HG03521 (cell line): ENCODE data around the gene ZNF638.
"Not testable (repeated sequence)": the region's sequence is repeated elsewhere in the genome, so short reads cannot be mapped to it uniquely, and the experiment has no call there.

Source experiments
- ATAC-seq: cut with Tn5 transposase; IDR thresholded peaks from one replicate; pipeline ENCODE4 v1.9.1; 2021; ENCODE audit warnings: mild to moderate bottlenecking, moderate library complexity; ENCODE audit not compliant: unreplicated experiment

Gene ZNF638

DNA sequence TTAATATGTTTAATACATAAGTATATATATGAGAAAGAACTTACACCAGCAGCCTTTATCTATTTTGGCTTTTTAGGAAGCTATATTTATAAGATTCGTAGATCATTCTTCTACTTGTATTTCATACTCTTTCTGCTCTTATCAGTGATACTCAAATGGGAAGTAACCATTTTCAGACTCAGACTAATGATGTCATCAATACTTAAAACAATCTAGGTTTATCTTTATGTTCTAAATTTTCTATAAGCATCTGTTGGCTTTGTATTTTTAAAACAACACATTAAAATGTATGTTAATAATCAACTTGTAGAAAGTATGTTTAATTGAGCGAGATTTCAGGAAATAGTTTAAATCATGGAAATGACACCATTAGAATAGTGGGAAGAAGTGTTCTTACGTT lies 70.8 kb downstream of the ZNF638 start:
- ATAC-seq = no peak

DNA sequence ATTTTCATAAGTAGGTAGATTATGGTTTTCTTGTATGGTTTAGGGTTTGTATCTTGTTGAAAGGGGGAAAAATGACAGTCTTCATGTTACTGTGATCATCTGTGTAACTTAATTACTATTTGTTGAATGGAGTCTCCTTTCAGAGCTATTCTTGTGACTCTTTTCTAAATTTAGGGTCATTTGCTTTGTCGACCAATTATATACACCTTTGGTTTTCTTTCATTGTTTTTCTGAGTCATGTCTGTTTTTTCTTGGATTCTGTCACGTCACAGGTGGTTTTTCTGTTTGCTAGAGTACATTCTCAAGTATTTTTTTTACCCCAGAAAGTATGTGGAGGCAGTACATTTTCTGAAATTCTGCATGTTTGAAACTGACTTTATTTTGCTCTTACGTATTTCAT lies 78.0 kb downstream of the ZNF638 start:
- ATAC-seq = no peak

DNA sequence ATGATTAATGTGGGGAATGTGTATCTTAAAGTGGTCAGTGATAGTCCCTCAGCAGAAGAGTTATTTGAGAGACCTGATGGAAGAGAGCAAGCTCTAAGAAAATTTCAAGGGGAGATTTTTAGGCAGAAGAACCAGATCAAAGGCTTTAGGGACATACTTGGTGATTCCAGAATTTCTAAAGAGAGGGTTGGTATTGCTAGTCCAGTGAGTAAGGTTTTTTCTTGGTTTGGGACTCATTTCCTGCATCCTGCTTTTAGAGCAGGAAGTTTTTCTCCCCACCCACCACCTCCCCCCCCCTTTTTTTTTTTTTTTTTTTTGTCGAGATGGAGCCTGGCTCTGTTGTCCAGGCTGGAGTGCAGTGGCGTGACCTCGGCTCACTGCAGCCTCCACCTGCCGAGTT lies 79.1 kb downstream of the ZNF638 start:
- ATAC-seq = no peak

DNA sequence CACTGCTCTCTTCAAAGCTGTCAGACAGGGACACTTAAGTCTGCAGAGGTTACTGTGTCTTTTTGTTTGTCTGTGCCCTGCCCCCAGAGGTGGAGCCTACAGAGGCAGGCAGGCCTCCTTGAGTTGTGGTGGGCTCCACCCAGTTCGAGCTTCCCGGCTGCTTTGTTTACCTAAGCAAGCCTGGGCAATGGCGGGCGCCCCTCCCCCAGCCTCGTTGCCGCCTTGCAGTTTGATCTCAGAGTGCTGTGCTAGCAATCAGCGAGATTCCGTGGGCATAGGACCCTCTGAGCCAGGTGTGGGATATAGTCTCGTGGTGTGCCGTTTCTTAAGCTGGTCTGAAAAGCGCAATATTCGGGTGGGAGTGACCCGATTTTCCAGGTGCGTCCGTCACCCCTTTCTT lies 85.3 kb downstream of the ZNF638 start:
- not testable (repeated sequence) for ATAC-seq

DNA sequence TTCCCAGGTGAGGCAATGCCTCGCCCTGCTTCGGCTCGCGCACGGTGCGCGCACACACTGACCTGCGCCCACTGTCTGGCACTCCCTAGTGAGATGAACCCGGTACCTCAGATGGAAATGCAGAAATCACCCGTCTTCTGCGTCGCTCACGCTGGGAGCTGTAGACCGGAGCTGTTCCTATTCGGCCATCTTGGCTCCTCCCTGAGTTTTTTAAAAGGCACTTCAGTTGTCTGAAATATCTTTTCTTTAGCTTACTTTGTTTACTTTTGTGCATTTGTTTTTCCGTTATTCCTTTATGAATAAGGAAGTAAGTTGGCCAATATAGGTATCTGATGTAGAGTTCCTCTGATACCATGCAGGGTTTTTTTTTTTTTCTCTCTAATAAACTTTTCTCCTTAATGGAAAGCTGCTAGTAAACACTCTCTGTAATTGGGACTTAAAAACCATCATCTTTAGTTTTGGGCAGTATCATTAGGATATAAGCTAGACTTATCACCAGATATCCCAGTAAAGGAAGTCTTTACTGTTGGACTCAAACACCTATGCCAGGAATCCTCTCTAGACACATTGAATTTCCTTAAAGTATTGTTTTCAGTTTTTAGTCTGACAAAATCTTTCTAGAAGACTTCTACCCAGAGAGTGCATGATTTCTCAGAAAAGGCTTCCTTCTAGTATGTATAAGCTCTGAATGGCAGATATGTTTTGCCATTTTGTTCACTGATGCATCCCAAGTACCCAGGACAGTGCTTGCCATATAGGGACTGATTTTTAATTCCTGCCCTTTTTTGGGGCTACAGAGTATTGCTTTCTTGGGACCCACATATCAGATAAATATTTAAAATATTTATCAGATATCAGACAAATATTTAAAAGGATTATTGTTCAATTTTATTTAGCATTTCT lies 86.0 kb downstream of the ZNF638 start:
- ATAC-seq = no peak

DNA sequence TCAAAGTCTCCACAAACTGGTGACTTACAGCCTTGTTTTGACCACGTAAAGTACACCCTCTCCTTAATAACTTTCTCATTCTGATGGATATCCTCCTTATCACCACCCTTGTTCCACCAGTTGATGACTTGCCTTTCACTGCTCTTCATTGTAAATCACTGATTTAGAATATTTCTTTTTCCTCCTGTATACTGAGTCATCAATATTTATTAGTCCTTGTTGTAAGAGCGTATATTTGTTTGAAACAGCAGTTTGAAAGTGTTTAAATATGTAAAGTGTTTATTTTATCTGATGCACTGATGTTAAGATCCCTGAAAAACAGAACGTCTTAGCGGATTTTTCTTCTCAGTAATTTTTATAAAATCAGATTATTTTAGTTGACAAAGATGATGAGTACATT lies 87.6 kb downstream of the ZNF638 start:
- ATAC-seq = no peak

DNA sequence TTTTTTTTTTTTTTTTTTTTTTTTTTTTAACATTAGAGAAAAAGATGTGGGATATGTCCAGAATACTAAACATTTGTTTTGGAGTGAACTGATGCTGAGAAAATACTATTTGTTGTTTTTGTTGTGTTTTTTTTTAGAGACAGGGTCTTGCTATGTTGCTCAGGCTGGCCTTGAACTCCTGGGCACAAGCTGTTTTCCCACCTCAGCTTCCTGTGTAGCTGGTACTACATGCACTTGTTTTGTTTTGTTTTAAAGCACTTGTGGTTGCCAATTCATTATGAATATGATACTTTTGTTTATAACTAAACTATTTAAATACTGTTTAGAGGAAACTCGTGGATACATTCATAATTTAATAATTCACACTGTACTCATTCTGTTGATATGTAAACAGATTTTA lies 88.4 kb downstream of the ZNF638 start:
- ATAC-seq = no peak

DNA sequence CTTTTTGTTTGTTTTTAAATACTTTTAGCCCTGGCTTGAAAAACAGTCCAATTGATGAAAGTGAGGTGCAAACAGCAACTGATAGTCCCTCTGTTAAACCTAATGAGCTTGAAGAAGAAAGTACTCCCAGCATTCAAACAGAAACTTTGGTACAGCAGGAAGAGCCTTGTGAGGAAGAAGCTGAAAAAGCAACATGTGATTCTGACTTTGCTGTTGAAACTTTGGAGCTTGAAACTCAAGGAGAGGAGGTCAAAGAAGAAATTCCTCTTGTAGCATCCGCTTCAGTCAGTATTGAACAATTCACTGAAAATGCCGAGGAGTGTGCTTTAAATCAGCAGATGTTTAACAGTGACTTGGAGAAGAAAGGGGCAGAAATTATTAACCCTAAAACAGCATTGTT lies 91.2 kb downstream of the ZNF638 start:
- no peak for ATAC-seq

DNA sequence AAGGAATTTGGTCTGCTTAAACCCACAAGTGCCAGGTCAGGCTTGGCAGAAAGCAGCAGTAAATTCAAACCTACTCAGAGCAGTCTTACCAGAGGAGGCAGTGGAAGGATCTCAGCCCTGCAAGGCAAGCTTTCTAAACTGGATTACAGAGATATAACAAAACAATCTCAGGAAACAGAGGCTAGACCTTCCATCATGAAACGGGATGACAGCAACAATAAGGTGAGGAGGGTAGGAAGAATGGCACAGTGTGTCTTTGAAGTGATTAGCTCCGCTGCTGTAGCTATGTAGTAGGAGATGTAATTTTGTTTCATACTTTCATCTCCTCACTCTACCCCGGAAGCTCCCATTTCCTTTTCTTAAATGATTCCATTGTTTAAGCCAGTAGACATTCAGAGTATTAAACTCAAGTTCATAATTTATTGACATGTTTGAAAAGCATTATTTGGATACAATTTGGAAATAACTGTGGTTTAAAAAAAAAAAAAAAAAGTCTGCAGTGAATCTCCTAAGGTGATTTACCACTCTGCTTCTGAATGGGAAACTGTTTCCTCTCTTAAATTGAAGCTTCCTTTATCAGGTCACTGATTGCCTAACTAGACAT lies 92.3 kb downstream of the ZNF638 start:
- no peak for ATAC-seq

DNA sequence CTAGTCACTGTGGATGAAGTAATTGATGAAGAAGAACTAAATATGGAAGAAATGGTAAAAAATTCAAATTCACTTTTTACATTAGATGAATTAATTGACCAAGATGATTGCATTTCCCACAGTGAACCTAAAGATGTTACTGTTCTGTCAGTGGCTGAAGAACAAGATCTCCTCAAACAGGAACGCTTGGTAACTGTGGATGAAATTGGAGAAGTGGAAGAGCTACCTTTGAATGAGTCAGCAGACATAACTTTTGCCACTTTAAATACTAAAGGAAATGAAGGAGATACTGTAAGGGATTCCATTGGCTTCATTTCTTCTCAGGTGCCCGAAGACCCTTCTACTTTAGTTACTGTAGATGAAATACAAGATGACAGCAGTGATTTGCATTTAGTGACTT lies 95.1 kb downstream of the ZNF638 start:
- ATAC-seq = no peak

DNA sequence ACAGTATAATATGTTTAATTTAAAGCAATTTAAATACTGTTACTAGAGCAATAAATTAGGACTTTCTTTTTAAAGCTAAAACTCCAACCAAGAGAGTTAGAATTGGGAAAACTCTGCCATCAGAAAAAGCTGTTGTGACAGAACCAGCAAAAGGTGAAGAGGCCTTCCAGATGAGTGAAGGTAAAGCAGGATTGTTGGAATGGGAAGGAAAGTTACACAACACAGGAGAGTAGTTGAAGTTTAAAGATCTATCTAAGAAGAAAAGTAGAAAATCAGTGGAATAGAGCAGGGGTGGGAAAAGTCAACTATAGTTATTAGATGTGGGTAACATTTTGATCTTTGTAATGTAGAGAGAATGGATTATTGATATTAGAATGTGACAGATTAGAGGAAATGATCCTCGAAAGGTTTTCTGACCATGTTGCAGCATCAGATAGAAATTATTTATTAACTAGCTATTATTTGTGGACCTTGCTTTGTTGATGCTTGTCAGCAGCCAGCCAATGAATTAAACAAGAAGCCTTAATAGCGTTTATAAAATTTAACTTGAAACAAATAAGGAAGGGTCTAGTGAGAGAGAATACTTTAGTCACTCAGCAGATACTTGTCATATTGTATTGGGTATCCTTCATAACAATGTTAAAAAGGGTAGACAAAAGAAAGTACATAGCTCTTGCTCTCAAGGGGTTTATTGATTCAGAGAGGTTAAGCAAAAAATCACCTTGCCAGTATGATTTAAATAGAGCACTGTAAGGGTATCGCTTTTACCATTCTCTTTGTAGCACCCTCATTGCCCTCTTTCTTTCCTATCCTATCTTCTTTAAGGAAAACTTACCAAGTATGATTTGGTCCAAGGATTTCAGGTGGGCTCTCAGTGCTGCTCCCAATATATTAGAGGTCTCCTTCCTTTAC lies 97.1 kb downstream of the ZNF638 start:
- no peak for ATAC-seq

DNA sequence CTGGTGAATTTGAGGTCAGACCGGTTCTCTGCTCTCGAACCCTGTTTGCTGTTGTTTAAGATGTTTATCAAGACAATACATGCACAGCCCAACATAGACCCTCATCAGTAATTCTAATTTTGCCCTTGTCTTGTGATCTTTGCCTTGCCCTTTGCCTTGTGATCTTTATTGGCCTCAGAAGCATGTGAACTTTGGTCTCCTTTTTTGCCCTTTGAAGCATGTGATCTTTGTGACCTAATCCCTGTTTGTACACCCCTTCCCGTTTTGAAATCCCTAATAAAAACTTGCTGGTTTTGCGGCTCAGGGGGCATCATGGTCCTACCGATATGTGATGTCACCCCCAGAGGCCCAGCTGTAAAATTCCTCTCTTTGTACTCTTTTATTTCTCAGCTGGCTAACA lies 113.6 kb downstream of the ZNF638 start:
- not testable (repeated sequence) for ATAC-seq

DNA sequence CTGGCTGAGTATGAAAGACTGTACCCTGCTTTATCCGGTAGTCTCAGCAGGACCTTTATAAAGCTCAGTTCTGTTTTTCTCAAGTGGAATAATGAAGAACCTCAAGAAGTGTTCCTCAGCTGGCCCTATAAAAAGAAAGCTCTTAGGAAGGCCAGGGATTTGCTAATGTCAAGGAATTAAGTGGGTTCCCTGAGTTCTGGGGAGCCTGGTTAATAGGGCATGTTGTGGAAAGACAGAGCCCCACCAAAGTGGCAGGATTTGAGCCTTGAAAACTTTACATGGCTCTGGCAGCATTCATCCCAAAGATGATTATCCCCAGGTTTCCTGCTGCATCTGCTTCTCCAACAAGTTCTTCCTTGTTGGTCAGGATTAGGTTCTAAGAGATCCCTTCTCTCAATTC lies 114.9 kb downstream of the ZNF638 start:
- no peak for ATAC-seq

DNA sequence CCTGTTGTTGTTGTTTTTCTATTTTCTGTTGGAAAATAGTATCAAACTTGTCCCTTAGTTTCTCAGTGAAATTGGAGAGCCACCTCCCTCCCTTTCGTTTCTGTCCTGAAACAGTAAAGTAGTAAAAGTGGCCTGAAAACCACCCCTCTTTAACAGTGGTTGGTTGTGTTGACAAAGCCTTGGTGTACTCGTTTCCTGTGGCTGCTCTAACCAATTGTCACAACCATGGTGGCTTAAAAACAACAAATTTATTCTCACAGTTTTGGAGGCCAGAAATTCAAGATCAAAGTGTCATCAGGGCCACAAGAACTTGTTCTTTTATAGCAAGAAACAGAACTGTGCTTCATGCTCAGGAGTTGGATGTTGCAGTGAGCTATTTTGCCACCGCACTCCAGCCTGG lies 117.8 kb downstream of the ZNF638 start:
- ATAC-seq = no peak

DNA sequence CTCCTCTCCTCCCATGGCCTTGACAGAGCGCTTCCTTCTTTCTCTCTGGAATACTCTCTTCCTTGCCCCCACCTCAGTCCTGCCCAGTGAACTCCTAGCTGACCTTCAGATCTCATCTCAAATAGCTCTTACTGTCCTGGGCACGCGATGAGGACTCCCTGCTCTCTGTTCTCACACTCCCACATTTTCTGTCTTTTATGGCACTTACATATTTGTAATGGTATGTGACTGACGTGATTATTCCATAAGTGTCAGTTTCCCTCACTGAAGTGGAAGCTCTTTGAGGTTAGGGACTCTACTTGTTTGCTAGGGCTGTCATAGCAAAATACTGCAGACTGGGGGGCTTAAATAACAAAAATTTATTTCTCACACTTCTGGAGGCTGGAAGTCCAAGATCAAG lies 120.1 kb downstream of the ZNF638 start:
- no peak for ATAC-seq

DNA sequence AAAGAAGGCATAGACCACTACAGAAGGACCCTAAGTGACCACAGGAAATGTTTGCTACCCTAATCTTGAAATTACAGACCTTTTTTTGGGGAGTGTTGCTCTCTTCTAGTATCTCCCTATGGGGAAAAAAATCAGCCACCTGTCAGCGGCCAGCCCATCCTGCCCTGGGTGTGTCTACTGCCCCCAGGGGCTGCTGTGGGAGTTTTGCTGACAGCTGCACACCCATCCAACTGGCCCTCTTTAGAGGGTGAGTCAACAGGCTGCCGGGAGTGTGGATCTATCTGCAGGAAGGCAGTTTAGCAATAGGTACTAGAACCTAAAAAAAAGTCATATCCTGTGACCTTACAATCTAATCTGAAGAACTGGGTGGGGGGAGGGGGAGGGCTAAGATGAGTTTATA lies 121.0 kb downstream of the ZNF638 start:
- ATAC-seq = no peak

DNA sequence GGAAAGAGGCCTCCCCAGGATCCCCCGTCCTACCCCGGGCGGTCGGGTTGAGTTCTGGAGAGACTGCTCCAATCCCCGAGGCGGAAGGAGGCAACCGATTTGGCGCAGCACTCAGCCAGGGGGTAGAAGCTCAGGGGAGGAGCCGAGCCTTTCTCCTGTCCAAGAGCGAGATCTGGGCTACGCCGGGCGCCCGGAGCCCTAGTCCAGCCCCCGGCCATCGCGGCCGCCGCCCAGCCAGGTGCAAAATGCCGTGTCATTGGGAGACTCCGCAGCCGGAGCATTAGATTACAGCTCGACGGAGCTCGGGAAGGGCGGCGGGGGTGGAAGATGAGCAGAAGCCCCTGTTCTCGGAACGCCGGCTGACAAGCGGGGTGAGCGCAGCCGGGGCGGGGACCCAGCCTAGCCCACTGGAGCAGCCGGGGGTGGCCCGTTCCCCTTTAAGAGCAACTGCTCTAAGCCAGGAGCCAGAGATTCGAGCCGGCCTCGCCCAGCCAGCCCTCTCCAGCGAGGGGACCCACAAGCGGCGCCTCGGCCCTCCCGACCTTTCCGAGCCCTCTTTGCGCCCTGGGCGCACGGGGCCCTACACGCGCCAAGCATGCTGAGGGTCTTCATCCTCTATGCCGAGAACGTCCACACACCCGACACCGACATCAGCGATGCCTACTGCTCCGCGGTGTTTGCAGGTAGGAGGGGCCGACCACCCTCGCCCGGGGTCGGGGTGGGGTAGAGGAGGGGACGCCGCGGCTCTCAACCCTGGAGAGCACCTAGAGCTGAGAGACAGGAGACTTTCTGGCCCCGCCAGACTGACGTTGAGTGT lies 122.0 kb downstream of the ZNF638 start, which contains the start of gene DYSF:
Gene DYSF, plus strand, starts transcription at position 158 of the 817 bp plus-strand sequence.
- ATAC-seq = no peak

DNA sequence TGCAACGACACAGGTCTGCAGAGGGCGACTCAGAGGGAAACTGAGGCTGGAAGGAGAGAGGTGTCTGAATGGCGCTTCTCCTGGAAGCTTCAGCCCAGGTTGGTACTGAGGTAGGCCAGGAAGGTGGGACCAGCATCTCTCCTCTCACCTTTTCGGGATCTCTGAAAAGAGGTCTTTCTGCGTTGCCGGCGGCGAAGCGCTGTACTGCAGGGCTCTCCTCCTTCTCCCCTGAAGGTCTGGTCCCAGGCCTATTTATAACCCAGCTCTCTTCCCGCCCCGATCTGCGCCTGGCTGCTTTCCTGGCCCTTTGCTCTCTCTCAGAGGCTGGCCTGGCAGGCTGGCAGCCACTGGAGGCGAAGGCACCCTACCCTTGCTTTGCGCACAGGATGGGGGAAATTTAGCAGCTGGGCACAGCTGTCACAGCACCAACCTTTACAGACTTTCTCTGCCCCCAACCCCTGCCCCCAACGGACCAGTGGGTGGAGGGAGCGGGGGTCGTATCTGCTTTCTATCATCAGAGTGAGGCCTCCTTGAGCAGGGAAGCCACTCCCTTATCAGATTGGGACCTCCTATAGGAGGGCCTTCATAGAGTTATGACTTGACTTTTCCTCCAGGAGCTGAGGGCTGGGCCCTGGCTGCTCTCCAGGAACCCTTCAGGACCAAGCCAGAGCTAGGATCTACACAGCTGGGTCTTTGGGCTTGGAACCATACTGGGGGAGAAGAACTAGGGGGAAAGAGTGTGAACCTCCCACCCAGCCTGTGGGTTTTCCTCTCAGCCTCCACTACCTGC lies 122.8 kb downstream of the ZNF638 start:
- no peak for ATAC-seq

DNA sequence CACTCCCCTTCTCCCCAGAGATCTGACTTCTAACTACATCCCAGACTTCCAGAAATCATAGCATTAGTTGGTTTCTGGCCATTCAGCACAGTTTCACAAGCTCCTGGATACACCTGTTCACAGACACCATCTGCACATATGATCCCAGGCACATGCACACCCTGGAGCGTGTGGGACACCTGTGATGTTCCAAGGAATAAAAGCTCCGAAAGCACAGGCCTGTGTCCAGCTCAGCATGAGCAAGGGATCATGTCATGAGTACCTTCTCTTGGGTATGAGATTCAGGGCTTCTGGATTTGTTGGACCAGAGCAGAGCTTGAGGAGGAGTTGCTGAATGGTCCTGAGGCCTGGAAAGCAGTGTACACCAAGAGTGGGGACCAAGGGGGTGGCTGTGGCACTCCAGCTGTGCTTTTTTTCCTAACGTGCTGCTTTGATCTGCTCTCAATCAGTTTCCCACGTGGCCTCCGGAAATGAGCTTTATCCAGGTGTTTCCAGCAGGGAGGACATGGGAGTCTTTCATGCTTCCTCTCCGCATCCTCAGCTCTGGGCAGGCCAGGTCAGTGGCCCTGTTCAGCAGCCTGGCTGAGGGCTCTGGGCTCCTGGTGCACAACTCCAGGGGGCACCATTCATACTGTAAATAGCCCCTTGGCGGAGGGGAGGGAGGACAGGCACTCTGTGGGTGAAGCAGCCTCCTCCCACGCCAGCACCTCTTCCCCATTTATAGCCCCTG lies 123.6 kb downstream of the ZNF638 start:
- ATAC-seq = no peak
